ENCODE data around the gene DCLK1.
A peak's percentile ranks its signal among the peaks of the same experiment; 100 is the strongest.

Gene DCLK1

DNA sequence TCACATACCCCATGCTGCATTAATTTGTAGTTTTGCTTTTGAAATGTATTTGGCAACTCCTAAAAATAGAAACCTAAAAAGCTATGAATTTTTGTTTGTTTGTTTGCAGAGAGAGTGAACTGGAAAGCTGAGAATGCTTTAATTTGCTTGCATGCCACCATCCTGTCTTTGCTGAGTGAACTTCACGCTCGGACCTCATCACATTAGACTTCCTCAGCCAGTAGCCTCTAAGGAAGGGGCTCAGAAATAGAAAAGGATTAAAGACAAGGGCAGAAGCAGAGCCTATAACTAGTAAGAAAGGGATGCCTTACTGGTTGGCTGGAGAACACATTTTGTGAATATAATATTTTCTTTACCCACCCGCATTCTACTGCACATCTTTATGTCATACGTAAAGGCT lies 275.1 kb downstream of the DCLK1 start:
- peak; percentile 27 for DNase-seq

DNA sequence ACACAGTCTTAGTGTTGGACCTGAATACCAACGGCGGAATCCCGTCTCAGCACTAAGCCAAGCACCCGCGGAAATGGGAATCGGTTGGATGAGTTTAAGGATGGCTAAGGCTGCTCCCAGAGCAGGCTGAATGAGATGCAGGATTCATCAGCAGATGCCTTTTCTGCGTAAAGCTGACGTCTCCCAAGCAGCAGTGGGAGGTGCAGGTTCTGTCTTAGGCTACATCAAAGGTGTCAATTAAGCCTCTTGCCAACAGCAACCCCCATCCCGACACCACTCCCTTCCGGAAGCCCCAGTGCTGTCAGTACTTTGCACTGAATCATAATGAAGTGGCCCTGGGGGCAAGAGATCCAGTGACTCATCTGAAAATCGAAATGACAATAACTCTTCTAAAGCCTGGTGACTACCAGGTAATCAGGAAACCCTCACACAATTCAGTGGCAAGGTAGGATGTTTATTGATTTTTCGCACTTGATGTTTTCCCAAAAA lies 275.6 kb downstream of the DCLK1 start:
- DNase-seq = peak; percentile 94

DNA sequence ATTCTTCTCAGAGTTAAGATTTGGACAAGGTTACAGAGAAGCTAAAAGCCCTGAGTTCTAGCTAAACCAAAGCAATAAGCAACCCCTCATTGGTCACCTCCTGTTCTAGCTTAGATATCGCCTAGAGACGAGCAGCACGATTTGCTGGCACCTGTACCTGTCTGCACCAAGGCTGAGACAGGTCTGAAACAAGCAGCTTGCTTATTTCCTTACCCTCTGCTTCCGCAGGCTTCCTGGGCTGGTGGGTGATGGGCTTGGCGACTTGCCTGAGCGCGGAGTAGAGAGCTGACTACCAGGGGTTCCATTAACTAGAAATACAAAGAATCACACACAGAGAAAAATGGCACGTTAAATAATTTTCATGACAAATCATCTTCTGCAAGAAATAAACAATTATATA lies 276.9 kb downstream of the DCLK1 start:
- peak; percentile 45 for DNase-seq

DNA sequence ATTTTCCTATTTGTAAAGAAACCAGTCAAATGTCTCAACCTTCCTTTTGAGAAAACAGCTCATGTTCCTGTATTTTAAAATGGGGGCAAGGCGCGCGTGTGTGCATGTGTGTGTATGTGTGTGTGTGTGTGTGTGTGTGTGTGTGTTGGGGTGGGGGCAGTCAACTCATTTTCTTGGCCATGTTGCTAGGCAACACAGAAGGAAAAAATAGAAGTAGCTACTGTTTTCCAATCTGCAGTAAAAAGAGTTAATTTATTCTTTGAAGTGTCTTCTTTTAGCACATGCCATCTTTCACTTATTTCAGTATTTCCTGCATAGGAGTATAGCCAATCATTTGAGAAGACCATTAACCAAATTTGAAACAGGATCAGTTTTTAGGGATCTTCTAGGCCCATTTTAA lies 279.3 kb downstream of the DCLK1 start:
- DNase-seq = no peak

DNA sequence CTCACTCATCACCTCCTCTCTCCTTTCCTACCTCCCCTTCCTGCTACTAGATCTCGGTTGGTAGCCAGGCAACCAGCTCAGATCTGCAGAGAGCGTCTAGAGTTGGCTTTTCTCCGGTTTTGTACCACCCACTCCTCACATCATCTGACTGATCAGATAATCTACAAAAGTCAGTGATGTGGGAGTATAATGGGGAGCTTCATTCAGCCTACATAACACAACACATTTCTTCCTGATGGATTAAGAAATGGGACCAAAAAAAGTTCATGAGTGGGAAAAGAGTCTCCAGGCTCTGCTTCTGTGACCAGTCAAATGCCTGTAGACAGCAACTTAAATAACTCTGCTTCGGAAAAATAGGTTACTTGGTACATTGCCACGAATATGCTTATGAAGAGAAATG lies 279.8 kb downstream of the DCLK1 start:
- DNase-seq = no peak

- DNase-seq = no peak
Measured at GRCh38 chr13:35850569-35850968, 280.6 kb downstream of the DCLK1 start.

DNA sequence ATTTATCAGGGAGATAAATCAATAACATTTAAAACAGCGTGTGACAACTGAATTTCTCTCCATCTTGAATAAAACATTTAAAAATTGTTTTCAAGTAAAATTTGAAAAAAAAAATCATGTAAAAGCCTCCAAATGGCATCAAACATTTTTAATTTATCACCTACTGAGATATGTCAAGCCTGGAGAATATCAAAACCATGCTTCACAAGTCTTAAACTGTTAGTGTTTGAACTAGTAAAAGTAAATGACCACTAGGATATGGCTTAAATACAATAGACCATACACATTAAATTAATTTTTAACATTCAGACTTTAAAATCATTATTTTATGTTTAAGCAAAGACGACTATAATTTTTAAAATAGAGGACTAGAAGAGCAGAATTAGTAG lies 281.9 kb downstream of the DCLK1 start:
- DNase-seq = no peak

DNA sequence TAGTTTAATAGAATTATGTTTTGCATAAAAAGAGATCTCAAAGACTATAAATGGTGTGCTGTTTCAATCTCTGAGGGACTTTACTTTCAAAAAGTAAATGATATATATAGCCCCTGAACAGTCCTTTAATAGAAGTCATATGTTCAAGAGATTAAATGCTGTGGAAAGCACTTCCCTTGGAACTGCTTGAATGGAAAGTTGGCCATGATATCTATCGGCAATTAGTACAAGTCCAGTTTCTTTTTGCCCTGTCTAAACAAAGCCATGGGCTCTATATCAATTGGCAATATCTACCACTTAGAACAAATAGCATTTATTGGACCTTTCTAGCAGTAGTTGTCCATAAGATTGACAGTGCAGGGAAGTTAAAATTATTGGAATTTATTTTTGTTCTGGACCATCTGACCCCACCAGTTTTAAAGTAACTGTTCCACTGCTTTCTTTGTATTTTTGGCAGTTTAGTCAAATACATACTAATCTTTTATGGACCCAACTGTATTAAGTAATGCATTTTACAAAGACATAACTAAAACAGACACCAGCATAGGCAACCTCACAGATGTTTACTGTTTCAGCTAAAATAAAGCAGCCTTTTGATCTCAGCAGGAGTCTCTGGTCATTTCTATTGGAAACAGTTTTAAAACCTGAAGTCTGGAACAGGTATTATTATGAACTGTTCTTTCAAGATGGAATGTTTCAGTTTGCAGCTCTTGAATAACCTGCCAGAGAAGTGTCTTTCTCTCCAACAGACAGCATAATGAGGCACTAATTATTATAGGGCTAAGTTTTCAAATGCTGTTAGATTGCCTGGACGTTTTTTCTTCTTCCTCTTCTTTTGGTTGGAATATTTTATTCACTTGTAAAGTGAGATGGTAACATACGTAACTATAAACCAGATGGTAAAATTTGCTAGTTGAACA lies 282.6 kb downstream of the DCLK1 start:
- peak; percentile 30 for DNase-seq

DNA sequence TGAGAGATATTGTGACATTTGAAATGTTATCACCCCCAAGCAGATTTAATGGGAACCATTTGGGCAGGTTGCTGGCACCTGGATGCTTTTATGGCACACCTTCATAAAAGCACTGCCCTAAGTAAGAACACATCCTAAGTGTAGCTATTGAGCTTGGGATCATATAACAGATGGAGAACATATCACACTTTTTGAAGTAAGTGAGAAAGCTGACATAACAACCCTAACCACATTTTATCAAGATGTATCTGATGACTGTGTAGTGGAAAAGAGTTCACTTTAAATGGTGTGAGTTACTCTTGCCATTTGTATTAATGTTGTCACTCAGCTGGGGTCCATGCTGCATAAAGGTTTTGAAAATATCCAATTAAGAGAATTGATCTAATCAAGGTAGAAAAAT lies 287.9 kb downstream of the DCLK1 start:
- DNase-seq = no peak

GRCh38 chr13:35841060-35841521 lies 290.1 kb downstream of the DCLK1 start:
- DNase-seq = no peak

GRCh38 chr13:35839806-35840205 lies 291.4 kb downstream of the DCLK1 start:
- no peak for DNase-seq

DNA sequence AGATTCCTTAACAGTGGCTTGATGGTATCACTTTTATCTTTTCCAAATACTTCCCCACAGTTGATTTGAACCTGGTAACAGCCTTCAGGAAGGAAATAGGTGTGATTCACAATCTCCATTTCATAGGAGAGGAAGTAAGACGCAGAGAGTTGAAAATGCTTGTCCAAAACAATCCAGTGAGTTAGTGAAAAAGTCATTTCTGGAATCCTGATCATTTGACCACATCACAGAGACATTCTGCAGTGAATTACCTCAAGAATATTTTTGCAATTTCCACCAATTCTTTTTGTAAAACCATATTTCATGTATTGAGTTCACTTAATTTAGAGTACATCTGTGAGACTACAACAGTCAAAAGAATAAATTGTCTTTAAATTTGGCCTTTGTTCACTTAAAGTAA lies 292.8 kb downstream of the DCLK1 start:
- DNase-seq = no peak

GRCh38 chr13:35836446-35836845 lies 294.7 kb downstream of the DCLK1 start:
- DNase-seq = no peak

DNA sequence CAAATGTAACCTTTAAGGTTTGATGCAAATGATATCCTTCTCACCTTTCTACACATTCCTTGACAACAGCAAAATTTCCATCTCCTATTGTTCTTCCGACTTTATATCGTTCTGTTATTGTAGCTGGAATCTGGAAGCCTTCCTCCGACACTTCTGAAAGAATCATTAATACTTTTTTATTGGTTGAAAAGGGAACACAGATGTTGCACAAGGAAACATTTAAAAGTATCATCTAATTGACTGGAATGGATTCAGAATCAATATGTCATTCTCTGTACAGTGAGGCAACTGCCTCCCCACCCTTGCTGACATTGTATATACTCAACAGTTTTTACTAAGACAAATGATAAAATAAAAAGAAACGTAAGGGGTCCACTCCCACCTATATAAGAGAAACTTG lies 295.2 kb downstream of the DCLK1 start:
- no peak for DNase-seq

- DNase-seq = no peak
Measured at GRCh38 chr13:35833608-35834275, 297.4 kb downstream of the DCLK1 start.

DNA sequence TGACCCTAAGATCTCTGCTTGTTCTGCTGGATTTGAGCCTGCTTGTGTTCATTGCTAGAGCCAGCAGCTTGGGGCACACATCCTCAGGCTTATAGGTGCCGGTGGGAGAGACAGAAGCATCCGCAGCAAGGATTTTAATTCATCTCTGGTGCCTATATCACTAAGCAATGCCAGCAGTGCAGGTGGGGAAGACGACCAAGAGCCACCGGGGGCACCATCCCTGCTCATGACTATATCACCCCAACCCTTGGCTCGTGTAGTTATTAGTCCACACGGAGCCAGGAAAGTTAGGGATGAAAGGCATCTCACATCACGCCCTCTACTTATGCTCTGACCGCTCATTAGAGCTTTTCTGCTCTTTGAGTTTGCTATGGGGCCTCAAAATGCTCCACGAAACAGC lies 298.2 kb downstream of the DCLK1 start:
- DNase-seq = no peak

- DNase-seq = no peak
Measured at GRCh38 chr13:35832551-35832950, 298.6 kb downstream of the DCLK1 start.

GRCh38 chr13:35830850-35831450 lies 300.2 kb downstream of the DCLK1 start:
- DNase-seq = peak; percentile 15

DNA sequence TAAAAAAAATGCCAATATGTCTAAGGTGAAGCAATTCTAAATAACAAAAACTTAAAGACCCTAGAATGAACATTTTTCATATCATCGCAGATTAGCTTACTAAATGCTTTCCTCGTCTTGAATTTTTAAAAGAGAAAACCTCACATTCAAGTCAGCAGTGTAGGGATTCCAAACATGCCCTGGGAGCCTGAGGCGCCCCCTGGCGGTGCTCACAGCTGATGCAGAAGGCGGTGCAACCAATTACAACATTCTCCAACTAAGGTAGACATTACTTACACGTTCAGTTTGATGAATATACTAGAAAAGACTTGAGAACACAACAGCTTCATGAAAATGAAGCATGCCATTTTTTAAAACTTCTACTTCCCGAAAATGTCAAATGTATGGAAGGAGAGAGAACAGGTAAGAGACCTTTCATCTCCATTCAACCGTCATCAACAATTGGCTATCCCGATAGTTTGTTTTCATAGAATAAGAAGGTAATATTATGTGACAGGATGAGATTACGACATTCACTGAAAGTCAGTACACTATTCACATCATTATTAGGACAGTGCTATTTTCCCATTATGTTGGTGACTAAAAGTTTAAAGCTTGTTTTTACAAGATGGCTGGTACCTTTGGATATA lies 304.4 kb downstream of the DCLK1 start:
- DNase-seq = peak; percentile 6

GRCh38 chr13:35824825-35825224 lies 306.4 kb downstream of the DCLK1 start:
- no peak for DNase-seq

DNA sequence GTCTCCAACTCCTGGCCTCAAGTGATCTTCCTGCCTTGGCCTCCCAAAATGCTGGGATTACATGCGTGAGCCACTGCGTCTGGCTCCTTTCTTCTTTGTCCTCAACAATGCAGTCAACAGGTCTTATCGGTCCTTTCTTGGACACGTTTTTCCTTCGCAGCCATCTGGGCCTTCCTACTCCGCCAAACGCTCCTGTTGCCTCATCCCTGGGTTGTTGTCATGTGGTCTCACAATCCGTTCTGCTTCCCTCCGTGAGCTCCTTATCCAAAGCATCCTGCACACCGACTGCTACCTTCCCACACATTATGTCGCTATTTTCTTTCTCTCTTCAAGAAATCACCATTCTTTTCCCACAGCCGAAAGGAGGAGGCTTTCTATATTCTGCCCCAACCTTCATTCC lies 306.8 kb downstream of the DCLK1 start:
- DNase-seq = no peak

DNA sequence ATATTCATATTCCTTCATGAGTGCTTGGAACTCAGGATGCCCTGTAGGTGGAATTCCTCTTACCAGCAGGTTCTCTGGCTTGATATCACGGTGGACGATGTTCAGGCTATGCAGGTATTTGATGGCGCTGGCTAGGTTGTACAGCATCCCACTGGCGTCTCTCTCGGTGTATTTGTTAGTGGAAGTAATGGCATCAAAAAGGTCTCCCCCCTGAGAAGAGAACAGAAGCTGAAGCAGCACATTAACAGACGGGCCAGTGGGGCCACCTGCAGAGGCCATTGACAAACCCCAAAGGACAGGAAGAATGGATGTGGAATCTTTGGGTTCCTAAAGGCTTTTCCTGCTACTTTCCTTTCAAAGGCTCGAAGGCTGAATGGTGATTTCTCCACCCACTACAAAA lies 308.5 kb downstream of the DCLK1 start:
- DNase-seq = no peak

DNA sequence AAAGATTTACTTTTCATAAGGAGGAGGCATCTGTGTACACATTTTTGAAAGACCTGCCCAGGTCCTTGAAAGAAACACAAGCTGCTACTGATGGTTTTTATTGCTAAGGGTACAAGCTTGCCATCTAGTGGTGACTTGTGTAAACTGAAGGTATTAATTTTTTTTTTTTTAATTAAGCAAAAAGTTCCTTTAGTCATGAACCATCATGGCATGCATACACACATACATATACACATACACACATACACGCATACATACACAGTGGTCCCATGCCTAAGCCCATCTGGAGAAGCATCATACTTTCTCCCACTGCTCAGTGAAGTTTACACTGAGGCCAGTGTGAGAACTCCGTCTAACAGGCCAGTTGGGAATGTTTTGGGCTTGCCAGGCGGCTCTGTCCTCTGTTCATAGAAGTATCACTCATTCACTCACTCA lies 312.5 kb downstream of the DCLK1 start:
- DNase-seq = peak; percentile 69
